ENCODE results near the gene NLRP3. TPM values are rescaled to one million over a fixed set of nuclear protein-coding genes. Genes with fewer than 3 reads are reported as not detected.

Gene NLRP3
- total and polyA plus RNA-seq, 2 donors (not counting 1 experiment from before 2014, with no cell fraction given): 1.4 to 1.7 TPM

GRCh38 chr1:247421074-247421473, 5.1 kb downstream of the NLRP3 start:
- Mint-ChIP-seq H3K9me3 (ENCODE audit: insufficient read depth) (no peaks in the 10 kb centered on the region), H3K4me3 (no peak overlapping the region), H3K4me1 (peaks cover 26% of the 10 kb centered on the region), H3K27ac (no peak overlapping the region), H3K27me3 (no peaks in the 10 kb centered on the region)
- Histone ChIP-seq H3K4me1 (ENCODE audit: control insufficient read depth in 2 of 2, insufficient read depth in 2 of 2, low read length in 2 of 2) (peaks cover 11% of the 10 kb centered on the region in 2 donors), H3K79me2 (ENCODE audit: control insufficient read depth, insufficient read depth, low read length) (no peaks in the 10 kb centered on the region), H3K9me3 (ENCODE audit: control extremely low read depth in 1 of 3, control insufficient read depth in 2 of 3, insufficient read depth in 1 of 3, low read length in 2 of 3) (no peaks in the 10 kb centered on the region), H3K27ac (ENCODE audit: low read length in 2 of 2) (no peak overlapping the region), H2AFZ (ENCODE audit: insufficient read depth, low read depth, low read length, poor library complexity, severe bottlenecking) (no peak overlapping the region), H4K20me1 (ENCODE audit: control insufficient read depth, insufficient read depth, low read length, poor library complexity, severe bottlenecking) (no peaks in the 10 kb centered on the region), H3K27me3 (replicated peaks in 1 of 4; ENCODE audit: control extremely low read depth in 1 of 4, control insufficient read depth in 3 of 4, insufficient read depth in 4 of 4, low read length in 3 of 4) (no peaks in the 10 kb centered on the region), H3K9ac (ENCODE audit: low read length) (no peak overlapping the region), H3K4me3 (ENCODE audit: control extremely low read depth in 1 of 5, extremely low read depth in 1 of 5, insufficient read depth in 1 of 5, low read depth in 2 of 5, low read length in 4 of 5) (no peak overlapping the region), H3K36me3 (replicated peaks in 1 of 2; ENCODE audit: control extremely low read depth in 1 of 2, control insufficient read depth in 1 of 2, extremely low read depth in 1 of 2, insufficient read depth in 2 of 2, low read length in 1 of 2) (peaks cover 0 to 2% of the 10 kb centered on the region in 2 experiments), H3K4me2 (replicated peaks; ENCODE audit: low read depth, low read length, poor library complexity, severe bottlenecking) (no peak overlapping the region)
- intact Hi-C loops (cut with micrococcal nuclease): no loop called here
- TF ChIP-seq CTCF (IDR thresholded peaks at IDR 0.05): no peak
- TF ChIP-seq EZH2 (IDR thresholded peaks at IDR 0.05; ENCODE audit: borderline replicate concordance, insufficient read depth, low read depth, low read length, poor library complexity, severe bottlenecking): no peak
- ChIA-PET POLR2A (no interaction called here), CTCF (interaction anchor here (0.9 to 2.5 kb wide), 2 partner anchors 48 to 65 kb away, joined by 3 to 8 read pairs; no protein-coding TSS in a partner anchor)
- WGBS (ENCODE audit: insufficient coverage): 29% methylated on average over 1 of the region's 2 CpGs
- DNase-seq (no peak), ATAC-seq (ENCODE audit: low read depth) (no peak)

- no peak overlapping the region for H3K27ac Mint-ChIP-seq
- no peak for TF ChIP-seq EZH2 (IDR thresholded peaks at IDR 0.05; ENCODE audit: borderline replicate concordance, insufficient read depth, low read depth, low read length, poor library complexity, severe bottlenecking)
- TF ChIP-seq CTCF (IDR thresholded peaks at IDR 0.05): no peak
- 93% methylated on average over 5 of the region's 6 CpGs for WGBS (ENCODE audit: insufficient coverage)
- H4K20me1 ChIP-seq (ENCODE audit: control insufficient read depth, insufficient read depth, low read length, poor library complexity, severe bottlenecking): no peaks in the 10 kb centered on the region
- H3K27ac ChIP-seq (ENCODE audit: low read length in 2 of 2): no peak overlapping the region
- peaks cover 4 to 6% of the 10 kb centered on the region in 2 donors for H3K4me1 ChIP-seq (ENCODE audit: control insufficient read depth in 2 of 2, insufficient read depth in 2 of 2, low read length in 2 of 2)
- no peak overlapping the region for H2AFZ ChIP-seq (ENCODE audit: insufficient read depth, low read depth, low read length, poor library complexity, severe bottlenecking)
- no peaks in the 10 kb centered on the region for H3K27me3 Mint-ChIP-seq
- H3K4me3 ChIP-seq (ENCODE audit: control extremely low read depth in 1 of 5, extremely low read depth in 1 of 5, insufficient read depth in 1 of 5, low read depth in 2 of 5, low read length in 4 of 5): no peak overlapping the region
- H3K4me2 ChIP-seq (replicated peaks; ENCODE audit: low read depth, low read length, poor library complexity, severe bottlenecking): no peak overlapping the region
- ATAC-seq (ENCODE audit: low read depth) (no peak), DNase-seq (no peak)
- H3K4me1 Mint-ChIP-seq: peaks cover 11% of the 10 kb centered on the region
- no peaks in the 10 kb centered on the region for H3K9me3 ChIP-seq (ENCODE audit: control extremely low read depth in 1 of 3, control insufficient read depth in 2 of 3, insufficient read depth in 1 of 3, low read length in 2 of 3)
- intact Hi-C loops (cut with micrococcal nuclease): no loop called here
- H3K9me3 Mint-ChIP-seq (ENCODE audit: insufficient read depth): no peaks in the 10 kb centered on the region
- CTCF ChIA-PET: no interaction called here
- H3K4me3 Mint-ChIP-seq: no peak overlapping the region
- H3K9ac ChIP-seq (ENCODE audit: low read length): no peak overlapping the region
- H3K27me3 ChIP-seq (replicated peaks in 1 of 4; ENCODE audit: control extremely low read depth in 1 of 4, control insufficient read depth in 3 of 4, insufficient read depth in 4 of 4, low read length in 3 of 4): no peaks in the 10 kb centered on the region
- POLR2A ChIA-PET: no interaction called here
- H3K36me3 ChIP-seq (replicated peaks in 1 of 2; ENCODE audit: control extremely low read depth in 1 of 2, control insufficient read depth in 1 of 2, extremely low read depth in 1 of 2, insufficient read depth in 2 of 2, low read length in 1 of 2): peaks cover 0 to 2% of the 10 kb centered on the region in 2 experiments
- no peaks in the 10 kb centered on the region for H3K79me2 ChIP-seq (ENCODE audit: control insufficient read depth, insufficient read depth, low read length)
These were observed 13.5 kb downstream of the NLRP3 start for GRCh38 chr1:247429496-247429895.
